Naive thymus-derived CD8-positive, alpha-beta T cell (primary cell): ENCODE measurements around the gene ZNF141. TPM values are rescaled to one million over a fixed set of nuclear protein-coding genes. Genes with fewer than 3 reads are reported as not detected.

Experiments used
- ATAC-seq, 2 donors: fragments of 150-1000 bp; cut with Tn5 transposase in 1 of 2; sonication (Bioruptor Pico), chemical (Tn5 transposase) in 1 of 2; 1 replicate in 1 of 2; 2 replicates in 1 of 2; pipeline ENCODE4 v1.10.0; 2021; ENCODE audit warnings: mild to moderate bottlenecking in 2 of 2, moderate library complexity in 2 of 2
- POLR2A ChIA-PET: fragments of 350-600 bp; sonication (Branson Sonifier 250); formaldehyde crosslinking; loops from one replicate; lab custom pipeline; 2021; ENCODE audit warnings: antibody characterized with exemption; lab: Charles Lee
- DNase-seq, 10 donors: peaks; one replicate each; pipeline versions ENCODE4 v3.0.0 to v3.0.0-alpha.2; 2020 to 2022
- H3K27ac Mint-ChIP-seq, 10 donors: one replicate each; pipeline ENCODE4 v1.8.0; 2020 to 2022; ENCODE audit warnings: mild to moderate bottlenecking in 10 of 10, mixed read lengths in 10 of 10, moderate library complexity in 4 of 10, inconsistent platforms in 1 of 10
- H3K27me3 Mint-ChIP-seq, 5 donors: one replicate each; pipeline ENCODE4 v1.8.0; 2021 to 2022; ENCODE audit warnings: mixed read lengths in 5 of 5
- H3K36me3 Mint-ChIP-seq, 3 donors: one replicate each; pipeline ENCODE4 v1.8.0; 2020 to 2022; ENCODE audit warnings: mixed read lengths in 3 of 3, mild to moderate bottlenecking in 2 of 3, inconsistent platforms in 1 of 3
- H3K4me1 Mint-ChIP-seq, 4 donors: one replicate each; pipeline ENCODE4 v1.8.0; 2021 to 2022; ENCODE audit warnings: mixed read lengths in 4 of 4
- H3K4me3 Mint-ChIP-seq, 10 donors: one replicate each; pipeline ENCODE4 v1.8.0; 2020 to 2022; ENCODE audit warnings: mild to moderate bottlenecking in 10 of 10, mixed read lengths in 10 of 10, moderate library complexity in 6 of 10, inconsistent platforms in 1 of 10
- H3K9me3 Mint-ChIP-seq, 9 donors: one replicate each; pipeline ENCODE4 v1.8.0; 2020 to 2022; ENCODE audit warnings: mixed read lengths in 9 of 9, mild to moderate bottlenecking in 3 of 9, inconsistent platforms in 1 of 9, moderate library complexity in 1 of 9
- polyA plus RNA-seq, 3 donors: library from polyadenylated mRNA; unstranded; fragments of 300-500 nt; fragmentation: Illumina TruSeq; gene quantifications; one replicate each; pipeline ENCODE4 v1.2.3, GENCODE V29; 2021
- total RNA-seq, 8 experiments: library from RNA in 2 of 8; stranded (reverse) in 2 of 8; gene quantifications; one replicate each; pipeline ENCODE4 v1.2.3 and lab custom pipeline; 2021 to 2026

The ZNF141 gene
- total and polyA plus RNA-seq, 5 experiments from 2014 or later: 11.6 to 69.4 (median 16.4) TPM

DNA sequence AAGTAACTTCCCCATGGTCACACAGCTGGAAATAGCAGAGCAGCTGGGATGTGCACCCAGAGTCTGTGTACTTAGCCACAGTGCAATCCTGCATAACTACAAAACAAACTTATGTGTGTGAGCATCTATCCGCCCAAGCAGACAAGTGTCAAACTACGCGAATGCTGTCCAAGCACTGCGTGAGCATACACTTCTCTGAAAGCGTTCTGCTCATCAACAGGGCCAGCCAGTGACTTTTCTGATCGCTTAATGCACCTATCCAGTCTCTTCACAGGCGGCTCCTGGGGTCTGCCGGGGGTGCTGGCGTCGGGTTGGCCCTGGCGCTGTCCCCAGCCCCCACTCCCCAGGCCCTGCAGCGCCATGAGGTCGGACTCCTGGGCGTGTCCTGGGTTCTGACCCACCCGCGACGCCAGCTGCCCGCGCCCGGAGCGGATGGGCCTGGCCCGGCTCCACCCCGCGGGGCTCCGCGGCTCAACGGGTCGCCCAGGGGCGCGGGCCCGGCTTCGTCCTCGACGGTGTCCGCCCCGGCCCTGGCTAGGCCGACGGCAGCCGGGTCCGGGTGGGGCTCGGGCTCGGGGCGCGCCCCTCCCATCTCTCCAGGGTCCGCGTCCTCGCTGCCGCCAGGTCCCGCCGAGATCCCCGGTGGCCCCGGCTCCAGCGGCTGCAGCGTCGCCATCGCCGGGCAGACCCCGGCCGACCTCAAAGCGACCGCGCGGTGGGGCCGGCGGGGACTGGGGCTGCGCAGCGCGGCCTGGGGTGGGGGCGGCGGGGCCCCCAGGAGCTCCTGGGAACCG, 1.3 kb upstream of the ZNF141 start:
- Mint-ChIP-seq H3K4me3 (peak overlapping the region; percentile 39 to 100 (median 98)), H3K9me3 (peaks cover 6 to 54% (median 16%) of the 10 kb centered on the region in 9 donors), H3K4me1 (peaks cover 18 to 39% (median 37%) of the 10 kb centered on the region in 4 donors), H3K27ac (peak overlapping the region in 9 of 10 donors; percentile 26 to 99 (median 88)), H3K36me3 (peaks cover 28 to 42% (median 29%) of the 10 kb centered on the region in 3 donors), H3K27me3 (peaks cover 0 to 2% (median 0%) of the 10 kb centered on the region in 5 donors)
- DNase-seq (peak in 3 of 10 donors; percentile 3 to 13 (median 11)), ATAC-seq (no peak)
- POLR2A ChIA-PET: interaction anchor here (0.7 to 2.9 kb wide), 6 partner anchors 137 to 595 kb away, joined by 3 to 29 read pairs (median 3); partner anchors contain the start of genes GAK, TMEM175, ZNF595 and ZNF718

DNA sequence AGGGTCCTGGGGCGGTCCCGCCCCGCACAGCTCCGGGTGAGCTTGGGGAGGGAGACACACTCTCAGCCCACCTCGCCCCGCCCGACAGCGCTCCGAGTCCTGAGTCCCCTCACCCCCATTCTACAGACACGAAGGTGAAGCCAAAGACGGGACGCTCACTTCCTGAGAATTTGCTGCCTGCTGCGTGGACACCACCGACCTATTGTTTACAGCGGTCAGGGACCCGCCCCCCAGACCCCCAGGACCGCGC, 796 bp upstream of the ZNF141 start:
- POLR2A ChIA-PET: interaction anchor here (0.7 to 2.9 kb wide), 7 partner anchors 21 to 595 kb away, joined by 3 to 29 read pairs (median 3); partner anchors contain the start of genes GAK, TMEM175, ZNF595 and ZNF718

DNA sequence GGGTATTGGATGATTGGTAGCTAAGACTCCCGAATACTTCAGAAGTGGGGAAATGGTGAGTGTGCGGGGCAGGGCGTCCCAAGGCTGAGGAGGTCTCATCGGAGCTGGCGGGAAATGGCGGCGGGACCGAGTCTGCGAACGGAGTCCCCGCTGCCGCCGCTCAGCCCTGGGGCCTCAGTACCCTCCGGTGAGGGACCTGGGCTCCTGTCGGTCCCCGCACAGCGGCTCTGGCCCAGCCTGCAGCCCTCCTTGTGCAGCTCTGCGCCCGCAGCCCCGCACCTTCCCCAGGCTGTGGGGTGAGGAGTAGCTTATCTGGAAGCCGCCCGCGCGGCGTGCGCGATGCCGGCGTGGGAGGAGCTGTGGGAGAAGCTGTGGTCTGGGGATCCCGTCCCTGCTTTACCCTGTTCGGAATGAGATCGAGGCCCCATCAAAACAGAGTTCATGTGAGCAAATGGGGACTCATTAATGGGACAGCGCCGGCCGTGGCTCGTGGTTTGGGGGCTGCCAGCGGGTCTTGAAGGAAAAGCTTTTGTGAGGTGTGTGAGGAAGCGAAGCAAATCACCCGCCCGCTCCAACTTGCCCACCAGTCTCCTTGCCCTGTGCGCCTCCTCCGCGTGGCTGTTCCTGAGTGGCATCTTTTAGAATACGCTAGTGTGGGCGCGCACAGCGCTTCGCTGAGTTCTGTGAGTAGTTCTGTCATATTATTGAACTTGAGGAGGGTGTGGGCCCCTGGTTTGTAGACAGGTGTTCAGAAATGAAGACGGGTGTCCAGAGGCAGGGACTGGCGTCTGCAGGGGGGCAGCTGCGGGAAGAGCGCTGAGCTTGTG, 531 bp downstream of the ZNF141 start:
- DNase-seq: peak in 5 of 10 donors; percentile 17 to 59 (median 50)
- H3K9me3 Mint-ChIP-seq: peaks cover 9 to 67% (median 26%) of the 10 kb centered on the region in 9 donors
- H3K4me1 Mint-ChIP-seq: peaks cover 19 to 44% (median 37%) of the 10 kb centered on the region in 4 donors
- peak overlapping the region; percentile 94 to 100 (median 99) for H3K4me3 Mint-ChIP-seq
- H3K27ac Mint-ChIP-seq: peak overlapping the region; percentile 95 to 100 (median 99)
- H3K36me3 Mint-ChIP-seq: peaks cover 42 to 60% (median 44%) of the 10 kb centered on the region in 3 donors
- peak; percentile 53 to 56 for ATAC-seq
- POLR2A ChIA-PET: interaction anchor here (0.5 to 2.9 kb wide), 10 partner anchors 20 to 326 kb away, joined by 3 to 29 read pairs (median 3); partner anchors contain the start of gene ZNF718
- H3K27me3 Mint-ChIP-seq: peaks cover 0 to 2% (median 0%) of the 10 kb centered on the region in 5 donors

More for the DNA sequence above, 796 bp upstream of the ZNF141 start:
- Mint-ChIP-seq H3K4me3 (peak overlapping the region; percentile 94 to 100 (median 99)), H3K27me3 (peaks cover 0 to 2% (median 0%) of the 10 kb centered on the region in 5 donors), H3K4me1 (peaks cover 18 to 39% (median 37%) of the 10 kb centered on the region in 4 donors), H3K27ac (peak overlapping the region; percentile 95 to 100 (median 99)), H3K9me3 (peaks cover 9 to 56% (median 20%) of the 10 kb centered on the region in 9 donors), H3K36me3 (peaks cover 32 to 47% (median 34%) of the 10 kb centered on the region in 3 donors)
- ATAC-seq (peak in 1 of 2 donors; percentile 4), DNase-seq (no peak)

DNA sequence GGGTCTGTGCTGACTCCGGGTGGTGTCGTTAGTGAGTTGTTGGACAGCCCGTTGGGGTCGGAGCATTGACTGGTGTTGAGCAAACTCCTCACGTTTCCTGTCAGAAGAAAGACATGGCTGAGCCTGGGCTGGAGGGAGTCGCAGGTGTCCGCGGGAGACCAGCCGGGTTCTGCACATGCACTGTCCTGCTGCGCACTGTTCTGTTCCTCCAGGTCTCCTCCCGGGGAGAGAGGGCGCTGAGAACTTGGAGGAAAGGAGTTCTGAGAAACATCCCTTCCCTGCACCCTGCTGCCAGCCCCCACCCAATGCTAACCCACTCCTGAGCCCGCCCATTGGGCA, 1.1 kb downstream of the ZNF141 start:
- POLR2A ChIA-PET: interaction anchor here (0.9 to 2.9 kb wide), 3 partner anchors 33 to 214 kb away, joined by 3 to 29 read pairs (median 12); partner anchors contain the start of gene ZNF718
- Mint-ChIP-seq H3K27ac (peak overlapping the region in 9 of 10 donors; percentile 95 to 100 (median 99)), H3K27me3 (peaks cover 0 to 2% (median 0%) of the 10 kb centered on the region in 5 donors), H3K36me3 (peaks cover 43 to 63% (median 49%) of the 10 kb centered on the region in 3 donors), H3K4me3 (peak overlapping the region; percentile 94 to 100 (median 99)), H3K4me1 (peaks cover 19 to 44% (median 37%) of the 10 kb centered on the region in 4 donors), H3K9me3 (peaks cover 9 to 71% (median 26%) of the 10 kb centered on the region in 9 donors)
- ATAC-seq (no peak), DNase-seq (no peak)

DNA sequence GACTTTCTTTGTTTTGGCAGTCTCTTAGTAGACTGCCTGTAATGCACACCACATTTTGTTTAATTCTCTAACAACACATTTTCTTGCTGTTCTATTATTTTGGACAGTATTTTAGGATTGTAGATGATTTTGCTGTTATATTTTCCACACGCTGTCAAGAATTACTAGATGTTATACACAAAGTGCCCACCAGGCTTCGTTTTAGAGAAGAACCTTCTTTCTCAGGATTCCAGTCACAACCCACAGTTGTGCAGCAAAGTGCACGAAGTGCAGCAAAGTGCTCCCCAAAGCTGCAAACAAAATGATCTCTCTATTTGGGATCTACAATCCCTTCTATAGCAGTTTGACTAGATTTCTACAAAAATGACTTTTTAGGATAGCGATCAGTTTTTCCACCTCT, 2.4 kb downstream of the ZNF141 start:
- Mint-ChIP-seq H3K9me3 (peaks cover 9 to 76% (median 23%) of the 10 kb centered on the region in 9 donors), H3K4me1 (peaks cover 19 to 42% (median 37%) of the 10 kb centered on the region in 4 donors), H3K4me3 (peak overlapping the region in 8 of 10 donors; percentile 6 to 100 (median 96)), H3K36me3 (peaks cover 48 to 67% (median 61%) of the 10 kb centered on the region in 3 donors), H3K27ac (peak overlapping the region in 3 of 10 donors; percentile 17 to 43 (median 22)), H3K27me3 (peaks cover 0 to 2% (median 0%) of the 10 kb centered on the region in 5 donors)
- ATAC-seq: no peak
- POLR2A ChIA-PET: no interaction called here
- DNase-seq: no peak

DNA sequence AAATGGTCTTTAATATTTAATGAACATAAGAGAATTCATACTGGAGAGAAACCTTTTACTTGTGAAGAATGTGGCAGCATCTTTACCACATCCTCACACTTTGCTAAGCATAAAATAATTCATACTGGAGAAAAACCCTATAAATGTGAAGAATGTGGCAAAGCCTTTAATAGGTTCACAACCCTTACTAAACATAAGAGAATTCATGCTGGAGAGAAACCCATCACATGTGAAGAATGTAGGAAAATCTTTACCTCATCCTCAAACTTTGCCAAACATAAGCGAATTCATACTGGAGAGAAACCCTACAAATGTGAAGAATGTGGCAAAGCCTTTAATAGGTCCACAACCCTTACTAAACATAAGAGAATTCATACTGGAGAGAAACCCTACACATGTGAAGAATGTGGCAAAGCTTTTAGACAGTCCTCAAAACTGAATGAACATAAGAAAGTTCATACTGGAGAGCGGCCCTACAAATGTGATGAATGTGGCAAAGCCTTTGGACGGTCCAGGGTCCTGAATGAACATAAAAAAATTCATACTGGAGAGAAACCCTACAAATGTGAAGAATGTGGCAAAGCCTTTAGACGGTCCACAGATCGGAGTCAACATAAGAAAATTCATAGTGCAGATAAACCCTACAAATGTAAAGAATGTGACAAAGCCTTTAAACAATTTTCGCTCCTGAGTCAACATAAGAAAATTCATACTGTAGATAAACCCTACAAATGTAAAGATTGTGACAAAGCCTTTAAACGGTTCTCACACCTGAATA, 35.6 kb downstream of the ZNF141 start:
- Mint-ChIP-seq H3K4me3 (peak overlapping the region in 1 of 10 donors; percentile 32), H3K27ac (peak overlapping the region in 1 of 10 donors; percentile 5), H3K9me3 (peaks cover 0 to 99% (median 35%) of the 10 kb centered on the region in 9 donors), H3K36me3 (peaks cover 44 to 74% (median 51%) of the 10 kb centered on the region in 3 donors), H3K4me1 (no peaks in the 10 kb centered on the region), H3K27me3 (no peaks in the 10 kb centered on the region)
- DNase-seq: no peak
- POLR2A ChIA-PET: interaction anchor here (1.0 kb wide), 1 partner anchor 100 kb away, joined by 3 read pairs; no protein-coding TSS in a partner anchor
- ATAC-seq: no peak

DNA sequence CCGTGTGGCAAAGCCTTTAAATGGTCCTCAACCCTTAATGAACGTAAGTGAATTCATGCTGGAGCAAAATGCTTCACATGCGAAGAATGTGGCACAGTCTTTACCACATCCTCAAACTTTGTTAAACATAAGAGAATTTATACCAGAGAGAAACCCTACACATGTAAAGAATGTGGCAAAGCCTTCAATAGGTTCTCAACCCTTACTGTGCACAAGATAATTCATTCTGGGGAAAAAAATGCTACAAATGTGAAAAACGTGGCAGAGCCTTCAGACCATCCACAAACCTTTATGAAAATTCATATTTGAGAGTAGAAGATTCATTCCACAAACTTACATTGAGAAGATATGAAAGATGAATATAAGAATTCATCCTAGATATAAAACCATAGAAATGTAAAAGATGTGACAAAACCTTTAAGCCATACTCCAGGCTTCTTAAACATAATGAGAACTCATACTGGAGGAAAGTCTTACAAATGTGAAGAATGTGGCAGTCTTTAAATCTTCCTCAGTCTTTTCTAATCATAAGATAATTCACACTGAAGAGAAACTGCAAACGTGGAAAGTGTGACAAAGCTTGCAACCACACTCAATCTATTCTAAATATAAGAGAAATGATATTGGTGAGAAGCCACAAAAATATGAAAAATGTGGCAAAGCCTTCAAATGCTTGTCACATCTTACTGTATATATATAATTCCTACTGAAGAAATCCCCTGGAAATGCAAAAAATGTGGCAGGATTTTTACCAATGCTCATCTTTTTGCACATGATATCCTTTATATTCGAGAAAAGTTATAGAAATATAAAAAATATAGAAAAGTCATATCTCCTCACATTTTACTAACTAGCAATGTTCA, 36.9 kb downstream of the ZNF141 start:
- no peak overlapping the region for H3K27ac Mint-ChIP-seq
- DNase-seq (no peak), ATAC-seq (no peak)
- peaks cover 36 to 67% (median 40%) of the 10 kb centered on the region in 3 donors for H3K36me3 Mint-ChIP-seq
- H3K27me3 Mint-ChIP-seq: no peaks in the 10 kb centered on the region
- POLR2A ChIA-PET: no interaction called here
- H3K4me3 Mint-ChIP-seq: no peak overlapping the region
- H3K4me1 Mint-ChIP-seq: no peaks in the 10 kb centered on the region
- peaks cover 0 to 98% (median 27%) of the 10 kb centered on the region in 9 donors for H3K9me3 Mint-ChIP-seq

DNA sequence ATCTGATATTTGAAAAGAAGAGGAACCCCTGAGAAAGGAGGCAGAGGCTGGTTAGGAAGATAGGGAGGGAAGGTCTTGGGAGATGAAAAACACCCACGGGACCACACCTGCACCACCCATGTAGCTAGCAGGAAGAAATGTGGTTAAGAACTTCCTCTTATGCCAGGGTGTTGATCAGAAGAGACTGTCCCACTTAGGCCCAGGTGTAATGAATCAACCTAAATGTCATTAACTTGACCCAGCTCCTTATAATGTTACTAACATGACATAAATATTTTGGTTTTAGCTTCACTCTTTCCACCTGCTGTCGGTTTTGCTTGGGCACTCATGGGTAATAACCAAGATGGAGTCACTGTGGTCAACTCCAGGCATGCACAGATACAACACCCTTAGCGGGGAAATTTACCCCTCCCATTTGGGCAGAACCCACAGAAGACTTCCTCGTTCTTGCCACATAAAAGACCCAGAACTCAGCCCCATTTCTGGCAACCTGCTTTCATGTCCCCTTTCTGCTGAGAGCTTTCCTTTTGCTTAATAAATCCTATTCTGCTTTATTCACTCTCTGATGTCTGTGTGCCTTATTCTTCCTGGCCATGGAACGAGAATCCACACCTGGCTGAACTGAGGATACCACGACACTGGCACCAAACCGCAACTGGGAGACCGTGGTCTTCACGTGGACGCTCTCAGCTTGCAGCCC, 46.8 kb downstream of the ZNF141 start:
- H3K9me3 Mint-ChIP-seq: peaks cover 0 to 98% (median 27%) of the 10 kb centered on the region in 9 donors
- no peak for ATAC-seq

DNA sequence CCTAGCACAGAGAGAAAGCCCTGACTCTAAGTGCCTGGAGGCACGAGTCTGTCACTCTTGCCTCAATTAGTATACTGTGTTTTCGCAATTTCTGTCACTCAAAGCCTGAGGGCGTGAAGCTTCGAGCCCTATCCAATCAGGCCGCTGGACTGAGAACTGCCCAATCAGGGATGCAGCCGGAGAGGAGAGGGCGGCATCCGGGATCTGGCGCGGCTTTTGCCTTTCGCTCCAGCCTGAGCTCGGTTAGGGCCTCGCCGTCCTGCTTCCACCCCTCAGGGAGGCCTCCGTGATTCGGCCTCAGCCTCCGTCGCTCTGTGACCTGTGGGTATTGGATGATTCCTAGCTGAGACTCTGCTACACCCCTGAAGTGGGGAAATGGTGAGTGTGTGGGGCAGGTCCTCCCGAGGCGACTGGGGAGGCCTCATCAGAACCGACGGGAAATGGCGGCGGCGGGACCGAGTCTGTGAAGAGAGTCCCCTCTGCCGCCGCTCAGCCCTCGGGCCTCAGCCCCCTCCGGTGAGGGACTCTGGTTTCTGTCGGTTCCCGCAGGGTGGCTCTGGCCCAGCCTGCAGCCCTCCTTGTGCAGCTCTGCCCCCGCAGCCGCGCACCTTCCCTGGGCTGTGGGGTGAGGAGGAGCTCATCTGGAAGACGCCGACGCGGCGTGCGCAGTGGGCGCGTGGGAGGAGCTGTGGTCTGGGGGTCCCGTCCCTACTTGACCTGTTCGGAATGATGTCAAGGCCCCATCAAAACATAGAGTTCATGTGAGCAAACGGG, 48.5 kb downstream of the ZNF141 start:
- H3K4me1 Mint-ChIP-seq: peaks cover 0 to 4% (median under 1%) of the 10 kb centered on the region in 4 donors
- H3K27me3 Mint-ChIP-seq: no peaks in the 10 kb centered on the region
- H3K4me3 Mint-ChIP-seq: no peak overlapping the region
- no peak for DNase-seq
- peaks cover 5 to 44% (median 37%) of the 10 kb centered on the region in 3 donors for H3K36me3 Mint-ChIP-seq
- H3K9me3 Mint-ChIP-seq: peaks cover 0 to 100% (median 42%) of the 10 kb centered on the region in 9 donors
- POLR2A ChIA-PET: no interaction called here
- H3K27ac Mint-ChIP-seq: no peak overlapping the region
- ATAC-seq: no peak

More for the DNA sequence above, 46.8 kb downstream of the ZNF141 start:
- POLR2A ChIA-PET: interaction anchor here (1.1 kb wide), 1 partner anchor 89 kb away, joined by 3 read pairs; no protein-coding TSS in a partner anchor
- no peaks in the 10 kb centered on the region for H3K27me3 Mint-ChIP-seq
- peaks cover 0 to 4% (median under 1%) of the 10 kb centered on the region in 4 donors for H3K4me1 Mint-ChIP-seq
- H3K4me3 Mint-ChIP-seq: peak overlapping the region in 1 of 10 donors; percentile 49
- H3K27ac Mint-ChIP-seq: no peak overlapping the region
- peaks cover 5 to 29% (median 28%) of the 10 kb centered on the region in 3 donors for H3K36me3 Mint-ChIP-seq
- DNase-seq: no peak

DNA sequence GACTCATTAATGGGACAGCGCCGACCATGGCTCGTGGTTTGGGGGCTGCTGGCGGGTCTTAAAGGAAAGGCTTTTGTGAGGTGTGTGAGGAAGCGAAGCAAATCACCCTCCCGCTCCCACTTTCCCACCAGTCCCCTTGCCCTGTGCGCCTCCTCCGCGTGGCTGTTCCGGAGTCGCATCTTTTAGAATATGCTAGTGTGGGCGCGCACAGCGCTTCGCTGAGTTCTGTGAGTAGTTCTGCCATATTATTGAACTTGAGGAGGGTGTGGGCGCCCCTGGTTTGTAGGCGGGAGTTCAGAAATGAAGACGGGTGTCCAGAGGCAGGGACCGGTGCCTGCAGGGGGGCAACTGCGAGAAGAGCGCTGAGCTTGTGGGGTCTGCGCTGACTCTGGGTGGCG, 49.1 kb downstream of the ZNF141 start:
- Mint-ChIP-seq H3K4me3 (no peak overlapping the region), H3K4me1 (peaks cover 0 to 4% (median under 1%) of the 10 kb centered on the region in 4 donors), H3K27ac (no peak overlapping the region), H3K36me3 (peaks cover 5 to 45% (median 37%) of the 10 kb centered on the region in 3 donors), H3K27me3 (no peaks in the 10 kb centered on the region), H3K9me3 (peaks cover 4 to 100% (median 45%) of the 10 kb centered on the region in 9 donors)
- POLR2A ChIA-PET: no interaction called here
- ATAC-seq (no peak), DNase-seq (no peak)
